SK-N-SH treated with all-trans-retinoic acid at 6 μM for 48 hours (cell line): ENCODE results near the gene C11orf71.

Source experiments
- CSDC2 ChIP-seq: fragments of 250-450 bp; sonication (Bioruptor Pico); IDR thresholded peaks from 2 replicates; pipeline ENCODE4 v1.5.0; 2020; ENCODE audit warnings: mild to moderate bottlenecking, moderate library complexity
- GLIS3 ChIP-seq: fragments of 250-450 bp; sonication (Bioruptor Pico); IDR thresholded peaks from 2 replicates; pipeline ENCODE4 v1.5.0; 2020; ENCODE audit warnings: mild to moderate bottlenecking, moderate library complexity
- ISL1 ChIP-seq: fragments of 250-450 bp; sonication (Bioruptor Pico); IDR thresholded peaks from 2 replicates; pipeline ENCODE4 v2.1.2; 2022; ENCODE audit warnings: mild to moderate bottlenecking, moderate library complexity
- OSR1 ChIP-seq: fragments of 250-450 bp; sonication (Bioruptor Pico); IDR thresholded peaks from 2 replicates; pipeline ENCODE4 v1.8.0; 2022; ENCODE audit warnings: moderate library complexity, mild to moderate bottlenecking, inconsistent platforms
- RARB ChIP-seq: fragments of 250-450 bp; sonication (Bioruptor Pico); IDR thresholded peaks from 2 replicates; pipeline ENCODE4 v1.8.0; 2021; ENCODE audit warnings: mild to moderate bottlenecking, moderate library complexity
- SNAI2 ChIP-seq: fragments of 250-450 bp; sonication (Bioruptor Pico); IDR thresholded peaks from 2 replicates; pipeline ENCODE4 v1.5.0; 2020; ENCODE audit warnings: mild to moderate bottlenecking, moderate library complexity
- TCF4 ChIP-seq: fragments of 250-450 bp; sonication (Bioruptor Pico); IDR thresholded peaks from 2 replicates; pipeline ENCODE4 v1.8.0; 2021; ENCODE audit warnings: mild to moderate bottlenecking, moderate library complexity, borderline replicate concordance
- TOX ChIP-seq: fragments of 250-450 bp; sonication (Bioruptor Pico); IDR thresholded peaks from 2 replicates; pipeline ENCODE4 v1.8.0; 2021; ENCODE audit warnings: mild to moderate bottlenecking, moderate library complexity, borderline replicate concordance
- ZFP3 ChIP-seq: fragments of 250-450 bp; sonication (Bioruptor Pico); IDR thresholded peaks from 2 replicates; pipeline ENCODE4 v1.5.0; 2020; ENCODE audit warnings: mild to moderate bottlenecking, moderate library complexity
- ZFP30 ChIP-seq: fragments of 450-650 bp; formaldehyde crosslinking; IDR thresholded peaks from 2 replicates; pipeline ENCODE4 v1.5.0; 2022; ENCODE audit warnings: mild to moderate bottlenecking, moderate library complexity
- TF ChIP-seq, protein P1 (sequence below): fragments of 250-450 bp; sonication (Bioruptor Pico); IDR thresholded peaks from 2 replicates; pipeline ENCODE4 v1.8.0; 2020; ENCODE audit warnings: mild to moderate bottlenecking, moderate library complexity, borderline replicate concordance

DNA sequence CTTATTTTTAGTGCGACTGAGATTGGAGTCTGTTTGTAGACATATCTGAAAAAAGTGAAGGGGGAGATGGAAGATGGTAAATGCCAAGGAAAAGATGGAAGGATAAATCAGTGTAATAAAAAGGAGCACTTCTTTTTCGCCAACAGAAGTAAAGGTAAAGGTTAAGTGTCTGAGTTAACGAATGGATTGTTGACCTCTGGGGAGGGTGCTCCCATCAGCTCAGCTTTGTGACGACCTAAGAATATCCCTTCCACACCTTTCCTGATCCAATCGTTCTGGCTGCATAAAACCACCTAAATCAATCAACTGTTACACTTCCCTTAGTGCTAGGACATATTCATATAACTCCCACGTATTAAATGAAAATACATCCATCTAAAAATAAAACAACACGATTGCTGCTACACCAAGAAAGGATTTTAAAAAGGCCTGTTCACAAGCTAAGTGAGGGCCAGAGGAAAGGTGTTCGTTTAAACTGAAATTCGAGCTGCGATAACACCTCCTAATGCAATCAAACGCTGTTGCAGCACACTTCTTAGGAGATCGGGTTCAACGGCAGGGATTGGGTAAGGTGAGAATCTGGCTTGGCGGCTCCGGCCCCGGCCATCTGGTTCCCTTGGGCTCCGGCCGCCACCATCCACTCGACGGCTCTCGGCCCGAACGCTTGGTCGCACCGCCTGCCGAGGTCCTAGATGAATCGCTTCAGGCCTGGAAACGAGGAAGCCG, 658 bp downstream of the C11orf71 start:
- TF ChIP-seq ZFP3 (CRISPR knock-in tag): 0 out of 2 replicates have a peak, but pooled peaks have one; percentile 65
- TF ChIP-seq, protein P1, sequence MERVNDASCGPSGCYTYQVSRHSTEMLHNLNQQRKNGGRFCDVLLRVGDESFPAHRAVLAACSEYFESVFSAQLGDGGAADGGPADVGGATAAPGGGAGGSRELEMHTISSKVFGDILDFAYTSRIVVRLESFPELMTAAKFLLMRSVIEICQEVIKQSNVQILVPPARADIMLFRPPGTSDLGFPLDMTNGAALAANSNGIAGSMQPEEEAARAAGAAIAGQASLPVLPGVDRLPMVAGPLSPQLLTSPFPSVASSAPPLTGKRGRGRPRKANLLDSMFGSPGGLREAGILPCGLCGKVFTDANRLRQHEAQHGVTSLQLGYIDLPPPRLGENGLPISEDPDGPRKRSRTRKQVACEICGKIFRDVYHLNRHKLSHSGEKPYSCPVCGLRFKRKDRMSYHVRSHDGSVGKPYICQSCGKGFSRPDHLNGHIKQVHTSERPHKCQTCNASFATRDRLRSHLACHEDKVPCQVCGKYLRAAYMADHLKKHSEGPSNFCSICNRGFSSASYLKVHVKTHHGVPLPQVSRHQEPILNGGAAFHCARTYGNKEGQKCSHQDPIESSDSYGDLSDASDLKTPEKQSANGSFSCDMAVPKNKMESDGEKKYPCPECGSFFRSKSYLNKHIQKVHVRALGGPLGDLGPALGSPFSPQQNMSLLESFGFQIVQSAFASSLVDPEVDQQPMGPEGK (CRISPR knock-in tag): no peak
- no peak for TF ChIP-seq TOX (CRISPR knock-in tag)
- TF ChIP-seq CSDC2: no peak
- no peak for TF ChIP-seq GLIS3 (CRISPR knock-in tag)
- no peak for TF ChIP-seq TCF4 (CRISPR knock-in tag)
- no peak for TF ChIP-seq ISL1 (CRISPR knock-in tag)
- TF ChIP-seq ZFP30: no peak
- no peak for TF ChIP-seq SNAI2 (CRISPR knock-in tag)
- TF ChIP-seq RARB (CRISPR knock-in tag): no peak
- TF ChIP-seq OSR1 (CRISPR knock-in tag): no peak
